Karpas-422 (cell line): ENCODE results near the gene ENDOV. TPM values are rescaled to one million over a fixed set of nuclear protein-coding genes. Genes with fewer than 3 reads are reported as not detected.

Experiments used
- DNase-seq: peaks from one replicate; pipeline ENCODE4 v3.0.0-alpha.2; 2015
- H2AFZ ChIP-seq: fragments of 200-600 bp; sonication (generic); 2 replicates; pipeline ENCODE4 v1.6.1; 2014; ENCODE audit warnings: antibody characterized with exemption, low read length, mixed read lengths
- H3K27ac ChIP-seq: fragments of 200-600 bp; sonication (generic); 2 replicates; pipeline ENCODE4 v1.5.1; 2014; ENCODE audit warnings: mild to moderate bottlenecking, low read length, moderate library complexity
- H3K27me3 ChIP-seq: fragments of 200-600 bp; sonication (generic); 2 replicates; pipeline ENCODE4 v1.6.1; 2014; ENCODE audit warnings: low read length, mixed read lengths
- H3K36me3 ChIP-seq: fragments of 200-600 bp; sonication (generic); 2 replicates; pipeline ENCODE4 v1.6.1; 2014; ENCODE audit warnings: low read length, mixed read lengths; ENCODE audit not compliant: insufficient read depth
- H3K4me1 ChIP-seq: fragments of 200-600 bp; sonication (generic); 2 replicates; pipeline ENCODE4 v1.6.1; 2014; ENCODE audit warnings: mild to moderate bottlenecking, low read length, mixed read lengths
- H3K4me2 ChIP-seq: fragments of 200-600 bp; sonication (generic); 2 replicates; pipeline ENCODE4 v1.6.1; 2014; ENCODE audit warnings: low read length, low read depth, mild to moderate bottlenecking; ENCODE audit not compliant: poor library complexity, severe bottlenecking
- H3K4me3 ChIP-seq: fragments of 200-600 bp; sonication (generic); 2 replicates; pipeline ENCODE4 v1.5.1; 2014; ENCODE audit warnings: mild to moderate bottlenecking, antibody characterized with exemption, low read length, mixed read lengths
- H3K79me2 ChIP-seq: fragments of 200-600 bp; sonication (generic); 2 replicates; pipeline ENCODE4 v1.6.1; 2014; ENCODE audit warnings: mild to moderate bottlenecking, low read length, mixed read lengths
- H3K9ac ChIP-seq: fragments of 200-600 bp; sonication (generic); 2 replicates; pipeline ENCODE4 v1.6.0; 2014; ENCODE audit warnings: low read length
- H3K9me2 ChIP-seq: fragments of 200-600 bp; sonication (generic), shearing (Covaris generic); replicated peaks from 2 replicates; pipeline ENCODE4 v1.6.0; 2014; ENCODE audit warnings: mild to moderate bottlenecking, low read length, moderate library complexity; ENCODE audit not compliant: insufficient read depth
- H3K9me3 ChIP-seq: fragments of 300-700, 200-600 bp; sonication (generic); 2 replicates; pipeline ENCODE4 v1.6.1; 2014; ENCODE audit warnings: low read length, mixed read lengths
- H4K20me1 ChIP-seq: fragments of 200-600 bp; sonication (generic); 2 replicates; pipeline ENCODE4 v1.6.1; 2014; ENCODE audit warnings: mild to moderate bottlenecking, antibody characterized with exemption, low read length, low read depth; ENCODE audit not compliant: insufficient read depth
- total RNA-seq: library from RNA; depleted of rRNA; stranded (reverse); fragments of >200 nt; shearing (Covaris generic); gene quantifications from 2 replicates; pipeline ENCODE4 v1.2.3, GENCODE V29; 2014; ENCODE audit warnings: low replicate concordance

Gene ENDOV
- total RNA-seq, 1 experiment from 2014 or later, result 22.7 TPM

DNA sequence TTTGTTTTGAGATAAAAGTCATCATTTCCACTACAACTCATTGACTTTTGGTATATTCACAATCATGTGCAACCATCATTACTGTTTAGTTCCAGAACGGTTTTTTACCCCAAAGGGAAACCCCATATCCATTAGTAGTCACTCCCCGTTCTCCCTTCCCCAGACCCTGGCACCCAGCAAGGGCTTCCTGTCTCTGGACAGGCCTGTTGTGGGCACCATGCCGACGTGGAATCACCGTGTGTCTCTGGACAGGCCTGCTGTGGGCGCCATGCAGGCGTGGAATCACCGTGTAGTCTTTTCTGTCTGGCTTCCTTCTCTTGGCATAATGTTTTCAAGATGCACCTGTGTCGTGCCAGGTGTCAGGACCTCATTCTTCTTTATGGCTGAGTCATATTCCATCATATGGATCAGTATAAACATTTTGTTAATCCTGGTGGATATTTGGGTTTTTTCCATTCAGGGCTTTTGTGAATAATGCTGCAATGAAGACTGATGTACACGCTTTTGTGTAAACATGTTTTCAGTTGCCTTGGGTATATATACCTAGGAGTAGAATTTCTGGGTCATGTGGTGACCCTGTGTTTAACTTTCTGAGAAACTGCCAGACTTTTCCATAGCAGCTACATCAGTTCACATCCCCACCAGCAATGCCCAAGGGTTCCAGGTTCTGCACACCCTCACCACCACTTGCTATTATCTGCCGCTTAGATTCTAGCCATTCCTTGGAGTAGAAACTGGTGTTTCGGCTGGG lies 19.1 kb downstream of the ENDOV start:
- Histone ChIP-seq H4K20me1 (no peaks in the 10 kb centered on the region; the same call in 1 of the 2 replicates), H3K4me3 (no peak overlapping the region), H3K9me2 (no peaks in the 10 kb centered on the region), H3K4me1 (peaks cover 3% of the 10 kb centered on the region; the same call in 1 of the 2 replicates), H3K9me3 (no peaks in the 10 kb centered on the region), H3K9ac (no peak overlapping the region), H2AFZ (no peak overlapping the region), H3K4me2 (no peak overlapping the region), H3K27me3 (no peaks in the 10 kb centered on the region), H3K27ac (no peak overlapping the region), H3K36me3 (no peaks in the 10 kb centered on the region), H3K79me2 (no peaks in the 10 kb centered on the region)
- DNase-seq, result no peak

DNA sequence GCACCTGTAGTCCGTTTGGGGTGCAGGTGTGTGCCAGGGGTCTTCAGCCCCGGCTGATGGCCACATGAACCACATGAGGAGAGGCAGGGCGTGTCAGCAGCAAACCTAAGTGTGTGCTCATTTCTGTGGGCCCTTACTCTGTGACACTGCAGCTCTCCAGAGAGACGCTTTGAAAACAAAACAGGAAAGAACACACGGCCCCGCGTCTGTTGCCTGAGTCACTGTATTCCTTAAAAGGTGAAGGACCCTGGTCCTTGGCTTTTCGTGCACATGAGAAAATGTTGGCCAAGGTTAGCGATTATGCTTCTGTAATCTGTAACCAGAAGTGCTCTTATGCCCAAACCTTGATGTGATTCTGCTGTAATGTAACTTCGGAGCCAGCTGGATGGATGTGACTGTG lies 22.6 kb downstream of the ENDOV start:
- no peaks in the 10 kb centered on the region for H3K36me3 ChIP-seq
- H3K9me3 ChIP-seq, result no peaks in the 10 kb centered on the region
- no peaks in the 10 kb centered on the region for H3K27me3 ChIP-seq
- H3K79me2 ChIP-seq, result no peaks in the 10 kb centered on the region
- H3K9ac ChIP-seq, result no peak overlapping the region
- no peak overlapping the region for H3K4me3 ChIP-seq
- no peak overlapping the region for H3K27ac ChIP-seq
- no peaks in the 10 kb centered on the region for H3K9me2 ChIP-seq
- H4K20me1 ChIP-seq, result no peaks in the 10 kb centered on the region; the same call in 1 of the 2 replicates
- H3K4me1 ChIP-seq, result peaks cover 3% of the 10 kb centered on the region; the same call in 1 of the 2 replicates
- no peak overlapping the region for H3K4me2 ChIP-seq
- no peak overlapping the region for H2AFZ ChIP-seq
- no peak for DNase-seq

- Histone ChIP-seq H3K9me2 (no peaks in the 10 kb centered on the region), H3K9me3 (no peaks in the 10 kb centered on the region), H3K79me2 (no peaks in the 10 kb centered on the region), H3K4me2 (no peak overlapping the region), H3K4me3 (no peak overlapping the region), H3K36me3 (no peaks in the 10 kb centered on the region), H4K20me1 (no peaks in the 10 kb centered on the region; the same call in 1 of the 2 replicates), H2AFZ (no peak overlapping the region), H3K4me1 (peaks cover 3% of the 10 kb centered on the region; the same call in 1 of the 2 replicates), H3K27me3 (no peaks in the 10 kb centered on the region), H3K9ac (no peak overlapping the region), H3K27ac (no peak overlapping the region)
- DNase-seq, result no peak
Measured at GRCh38 chr17:80438806-80439205, 23.8 kb downstream of the ENDOV start.

GRCh38 chr17:80439499-80439898 lies 24.5 kb downstream of the ENDOV start:
- Histone ChIP-seq H3K27ac (no peak overlapping the region), H3K79me2 (no peaks in the 10 kb centered on the region), H3K4me1 (peaks cover 3% of the 10 kb centered on the region; the same call in 1 of the 2 replicates), H3K36me3 (no peaks in the 10 kb centered on the region), H3K27me3 (no peaks in the 10 kb centered on the region), H3K9me3 (no peaks in the 10 kb centered on the region), H3K9me2 (no peaks in the 10 kb centered on the region), H4K20me1 (no peaks in the 10 kb centered on the region; the same call in 1 of the 2 replicates), H3K9ac (no peak overlapping the region), H3K4me3 (no peak overlapping the region), H3K4me2 (no peak overlapping the region), H2AFZ (no peak overlapping the region)
- no peak for DNase-seq

DNA sequence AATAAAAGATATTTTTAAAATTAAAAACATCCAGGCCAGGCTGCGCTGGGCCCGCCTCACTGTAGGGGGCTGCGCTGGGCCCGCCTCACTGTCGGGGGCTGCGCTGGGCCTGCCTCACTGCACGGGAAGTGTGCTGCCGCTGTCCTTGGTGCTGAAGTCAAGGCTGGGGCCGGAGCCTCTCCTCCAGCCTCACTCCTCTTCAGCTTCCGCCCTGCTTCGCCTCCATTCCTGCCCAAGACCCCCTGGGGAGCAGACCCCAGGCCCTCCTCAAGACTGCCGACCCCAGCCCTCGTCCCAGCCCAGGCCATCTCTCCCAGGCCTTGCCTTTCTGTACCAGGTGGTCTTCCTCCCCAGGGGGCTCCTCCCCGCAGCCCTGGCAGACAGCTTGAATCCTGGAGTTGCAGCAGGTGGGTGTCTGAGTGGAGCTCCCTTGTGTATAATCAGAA lies 26.2 kb downstream of the ENDOV start:
- Histone ChIP-seq H2AFZ (no peak overlapping the region), H3K9me2 (no peaks in the 10 kb centered on the region), H3K27ac (no peak overlapping the region), H3K4me2 (no peak overlapping the region), H3K27me3 (no peaks in the 10 kb centered on the region), H3K79me2 (no peaks in the 10 kb centered on the region), H3K9ac (no peak overlapping the region), H4K20me1 (no peaks in the 10 kb centered on the region; the same call in 1 of the 2 replicates), H3K4me1 (no peaks in the 10 kb centered on the region; the same call in 1 of the 2 replicates), H3K9me3 (no peaks in the 10 kb centered on the region), H3K4me3 (no peak overlapping the region), H3K36me3 (no peaks in the 10 kb centered on the region)
- DNase-seq, result peak; percentile 86

GRCh38 chr17:80441598-80442322 lies 26.8 kb downstream of the ENDOV start:
- Histone ChIP-seq H2AFZ (no peak overlapping the region), H4K20me1 (no peaks in the 10 kb centered on the region; the same call in 1 of the 2 replicates), H3K27me3 (no peaks in the 10 kb centered on the region), H3K4me3 (no peak overlapping the region), H3K36me3 (no peaks in the 10 kb centered on the region), H3K27ac (no peak overlapping the region), H3K4me1 (no peaks in the 10 kb centered on the region; the same call in 1 of the 2 replicates), H3K9me2 (no peaks in the 10 kb centered on the region), H3K79me2 (no peaks in the 10 kb centered on the region), H3K9me3 (no peaks in the 10 kb centered on the region), H3K4me2 (no peak overlapping the region), H3K9ac (no peak overlapping the region)
- no peak for DNase-seq

DNA sequence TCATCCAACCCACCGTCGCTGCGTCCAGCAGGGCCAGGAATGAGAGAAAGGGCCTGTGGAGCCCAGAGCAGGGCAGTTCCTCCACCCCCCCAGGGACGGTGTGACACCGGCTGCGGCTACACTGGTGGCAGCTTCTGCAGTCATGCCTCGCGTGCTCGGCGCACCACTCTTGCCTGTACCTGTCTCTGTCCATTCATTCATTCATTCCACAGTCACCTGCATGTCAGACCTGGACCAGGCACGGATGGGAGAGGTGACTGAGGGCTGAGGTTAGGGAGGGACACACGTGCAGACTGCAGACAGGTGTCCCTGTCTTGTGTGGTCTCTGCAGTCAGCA lies 27.3 kb downstream of the ENDOV start:
- Histone ChIP-seq H4K20me1 (no peaks in the 10 kb centered on the region; the same call in 1 of the 2 replicates), H3K27ac (no peak overlapping the region), H3K9me3 (no peaks in the 10 kb centered on the region), H3K79me2 (no peaks in the 10 kb centered on the region), H3K4me3 (no peak overlapping the region), H3K4me1 (no peaks in the 10 kb centered on the region; the same call in 1 of the 2 replicates), H3K9ac (no peak overlapping the region), H2AFZ (no peak overlapping the region), H3K9me2 (no peaks in the 10 kb centered on the region), H3K27me3 (no peaks in the 10 kb centered on the region), H3K36me3 (no peaks in the 10 kb centered on the region), H3K4me2 (no peak overlapping the region)
- no peak for DNase-seq

DNA sequence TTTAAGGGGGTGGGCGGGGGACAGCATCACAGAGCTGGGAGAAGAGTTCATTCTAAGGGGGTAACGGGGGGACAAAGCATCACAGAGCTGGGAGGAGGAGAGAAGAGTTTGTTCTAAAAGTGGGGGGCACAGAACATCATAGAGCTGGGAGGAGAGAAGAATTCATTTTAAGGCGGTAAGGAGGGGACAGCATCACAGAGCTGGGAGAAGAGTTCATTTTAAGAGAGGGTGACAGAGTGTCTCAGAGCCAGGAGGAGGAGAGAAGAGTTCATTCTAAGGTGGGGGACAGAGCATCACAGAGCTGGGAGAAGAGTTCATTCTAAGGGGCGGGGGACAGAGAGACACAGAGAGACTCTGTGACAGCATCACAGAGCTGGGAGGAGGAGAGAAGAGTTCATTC lies 27.8 kb downstream of the ENDOV start:
- Histone ChIP-seq H3K9ac (no peak overlapping the region), H3K27ac (no peak overlapping the region), H3K4me3 (no peak overlapping the region), H3K9me2 (no peaks in the 10 kb centered on the region), H3K79me2 (no peaks in the 10 kb centered on the region), H3K36me3 (no peaks in the 10 kb centered on the region), H4K20me1 (no peaks in the 10 kb centered on the region), H3K9me3 (no peaks in the 10 kb centered on the region), H2AFZ (no peak overlapping the region), H3K4me1 (no peaks in the 10 kb centered on the region; the same call in 1 of the 2 replicates), H3K4me2 (no peak overlapping the region), H3K27me3 (no peaks in the 10 kb centered on the region)
- no peak for DNase-seq
